ENCODE measurements around the gene SP100. TPM values are rescaled to one million over a fixed set of nuclear protein-coding genes. Genes with fewer than 3 reads are reported as not detected.

SP100 gene
- total RNA-seq, 1 donor from 2014 or later, result 8.3 TPM

- Mint-ChIP-seq H3K36me3 (ENCODE audit: low read depth, unreplicated experiment) (peaks cover 12% of the 10 kb centered on the region), H3K9me3 (ENCODE audit: unreplicated experiment) (no peaks in the 10 kb centered on the region), H3K27ac (ENCODE audit: unreplicated experiment) (no peak overlapping the region), H3K27me3 (ENCODE audit: unreplicated experiment) (peaks cover 2% of the 10 kb centered on the region), H3K4me3 (ENCODE audit: unreplicated experiment) (no peak overlapping the region), H3K4me1 (ENCODE audit: unreplicated experiment) (peaks cover 24% of the 10 kb centered on the region)
- TF ChIP-seq CTCF (IDR thresholded peaks at IDR 0.05; ENCODE audit: unreplicated experiment), result no peak
- DNase-seq (ENCODE audit: low spot score), result no peak
These were observed 28.8 kb downstream of the SP100 start for GRCh38 chr2:230444832-230445231.

GRCh38 chr2:230447036-230447435 lies 31.0 kb downstream of the SP100 start:
- peaks cover 12% of the 10 kb centered on the region for H3K36me3 Mint-ChIP-seq (ENCODE audit: low read depth, unreplicated experiment)
- H3K27ac Mint-ChIP-seq (ENCODE audit: unreplicated experiment), result no peak overlapping the region
- peaks cover 2% of the 10 kb centered on the region for H3K27me3 Mint-ChIP-seq (ENCODE audit: unreplicated experiment)
- no peak for DNase-seq (ENCODE audit: low spot score)
- peaks cover 17% of the 10 kb centered on the region for H3K4me1 Mint-ChIP-seq (ENCODE audit: unreplicated experiment)
- TF ChIP-seq CTCF (IDR thresholded peaks at IDR 0.05; ENCODE audit: unreplicated experiment), result no peak
- no peaks in the 10 kb centered on the region for H3K9me3 Mint-ChIP-seq (ENCODE audit: unreplicated experiment)
- no peak overlapping the region for H3K4me3 Mint-ChIP-seq (ENCODE audit: unreplicated experiment)

- H3K27ac Mint-ChIP-seq (ENCODE audit: unreplicated experiment), result peak overlapping the region; percentile 81
- peaks cover 2% of the 10 kb centered on the region for H3K27me3 Mint-ChIP-seq (ENCODE audit: unreplicated experiment)
- H3K4me3 Mint-ChIP-seq (ENCODE audit: unreplicated experiment), result no peak overlapping the region
- H3K9me3 Mint-ChIP-seq (ENCODE audit: unreplicated experiment), result no peaks in the 10 kb centered on the region
- peaks cover 12% of the 10 kb centered on the region for H3K36me3 Mint-ChIP-seq (ENCODE audit: low read depth, unreplicated experiment)
- H3K4me1 Mint-ChIP-seq (ENCODE audit: unreplicated experiment), result peaks cover 17% of the 10 kb centered on the region
- no peak for TF ChIP-seq CTCF (IDR thresholded peaks at IDR 0.05; ENCODE audit: unreplicated experiment)
- DNase-seq (ENCODE audit: low spot score), result no peak
These were observed 31.8 kb downstream of the SP100 start for GRCh38 chr2:230447455-230448451.

GRCh38 chr2:230449901-230450467 lies 34.0 kb downstream of the SP100 start:
- Mint-ChIP-seq H3K4me1 (ENCODE audit: unreplicated experiment) (peaks cover 17% of the 10 kb centered on the region), H3K9me3 (ENCODE audit: unreplicated experiment) (no peaks in the 10 kb centered on the region), H3K27ac (ENCODE audit: unreplicated experiment) (no peak overlapping the region), H3K27me3 (ENCODE audit: unreplicated experiment) (peaks cover 2% of the 10 kb centered on the region), H3K36me3 (ENCODE audit: low read depth, unreplicated experiment) (peaks cover 15% of the 10 kb centered on the region), H3K4me3 (ENCODE audit: unreplicated experiment) (no peak overlapping the region)
- DNase-seq (ENCODE audit: low spot score), result no peak
- no peak for TF ChIP-seq CTCF (IDR thresholded peaks at IDR 0.05; ENCODE audit: unreplicated experiment)

GRCh38 chr2:230453006-230453405 lies 37.0 kb downstream of the SP100 start:
- H3K36me3 Mint-ChIP-seq (ENCODE audit: low read depth, unreplicated experiment), result peaks cover 17% of the 10 kb centered on the region

More at GRCh38 chr2:230453006-230453405, 37.0 kb downstream of the SP100 start:
- DNase-seq (ENCODE audit: low spot score), result no peak
- H3K4me3 Mint-ChIP-seq (ENCODE audit: unreplicated experiment), result no peak overlapping the region
- no peak for TF ChIP-seq CTCF (IDR thresholded peaks at IDR 0.05; ENCODE audit: unreplicated experiment)
- H3K27ac Mint-ChIP-seq (ENCODE audit: unreplicated experiment), result no peak overlapping the region
- no peaks in the 10 kb centered on the region for H3K9me3 Mint-ChIP-seq (ENCODE audit: unreplicated experiment)
- peaks cover 16% of the 10 kb centered on the region for H3K4me1 Mint-ChIP-seq (ENCODE audit: unreplicated experiment)
- H3K27me3 Mint-ChIP-seq (ENCODE audit: unreplicated experiment), result peaks cover 2% of the 10 kb centered on the region

All from endothelial cell (in vitro differentiated cells).